Natural killer cell (primary cell): ENCODE data around the gene IGSF9. TPM values are rescaled to one million over a fixed set of nuclear protein-coding genes. Genes with fewer than 3 reads are reported as not detected.

Experiments
- ATAC-seq, 3 donors: fragments of 150-1000 bp in 2 of 3; fragments of 200-7000 bp in 1 of 3; cut with Tn5 transposase; 1 replicate in 1 of 3; 2 replicates in 2 of 3; pipeline ENCODE4 v1.10.0; 2021; ENCODE audit warnings: mild to moderate bottlenecking in 2 of 3, moderate library complexity in 2 of 3
- DNase-seq, 2 donors: peaks; one replicate each; pipeline versions ENCODE4 v3.0.0 to v3.0.0-alpha.2; 2013 to 2021; ENCODE audit warnings: mixed read lengths in 1 of 2
- H3K27ac ChIP-seq: one replicate; pipeline ENCODE4 v1.5.1; 2013; ENCODE audit warnings: mild to moderate bottlenecking, low read length
- H3K27me3 ChIP-seq: one replicate; pipeline ENCODE4 v1.6.1; 2013; ENCODE audit warnings: low read length; ENCODE audit not compliant: control insufficient read depth, insufficient read depth
- H3K36me3 ChIP-seq: one replicate; pipeline ENCODE4 v1.6.1; 2013; ENCODE audit warnings: low read length; ENCODE audit not compliant: control insufficient read depth, insufficient read depth
- H3K4me1 ChIP-seq: one replicate; pipeline ENCODE4 v1.6.1; 2013; ENCODE audit warnings: low read length; ENCODE audit not compliant: control insufficient read depth, insufficient read depth
- H3K4me3 ChIP-seq: one replicate; pipeline ENCODE4 v1.5.1; 2013; ENCODE audit warnings: low read length
- H3K9me3 ChIP-seq: one replicate; pipeline ENCODE4 v1.6.1; 2013; ENCODE audit warnings: low read length; ENCODE audit not compliant: control insufficient read depth, insufficient read depth
- H3K27ac Mint-ChIP-seq, 2 donors: one replicate each; pipeline ENCODE4 v1.8.0; 2022; ENCODE audit warnings: mild to moderate bottlenecking in 2 of 2, mixed read lengths in 2 of 2, moderate library complexity in 1 of 2
- H3K27me3 Mint-ChIP-seq, 2 donors: one replicate each; pipeline ENCODE4 v1.8.0; 2022; ENCODE audit warnings: low read depth in 2 of 2, mixed read lengths in 2 of 2
- H3K36me3 Mint-ChIP-seq: one replicate; pipeline ENCODE4 v1.8.0; 2022; ENCODE audit warnings: mixed read lengths
- H3K4me1 Mint-ChIP-seq, 2 donors: one replicate each; pipeline ENCODE4 v1.8.0; 2022; ENCODE audit warnings: mixed read lengths in 2 of 2
- H3K4me3 Mint-ChIP-seq: one replicate; pipeline ENCODE4 v1.8.0; 2022; ENCODE audit warnings: mild to moderate bottlenecking, moderate library complexity, mixed read lengths
- H3K9me3 Mint-ChIP-seq, 2 donors: one replicate each; pipeline ENCODE4 v1.8.0; 2022; ENCODE audit warnings: mixed read lengths in 2 of 2
- WGBS: methylation state at CpG from one replicate; pipeline ENCODE4 v1.1.7; 2013; ENCODE audit warnings: missing lambda C conversion rate; ENCODE audit not compliant: insufficient coverage; 5-methylcytosine and 5-hydroxymethylcytosine counted together
- intact Hi-C: fragments of 100-400 bp; cut with micrococcal nuclease; formaldehyde crosslinking; loops from one replicate; pipeline ENCODE4 v1.14.2; 2022
- total RNA-seq, 4 donors: library from RNA; stranded (reverse); fragments of 120-200 nt in 1 of 4; gene quantifications; one replicate each; pipeline versions ENCODE4 v1.2.3 to v1.2.4, GENCODE V29; 2013 to 2022
- TF ChIP-seq, protein P1 (sequence below): fragments of 200-600 bp; IDR thresholded peaks from one replicate; pipeline ENCODE4 v1.8.0; 2022; ENCODE audit warnings: antibody characterized with exemption

The IGSF9 gene
- total RNA-seq, 3 donors from 2014 or later (not counting 1 experiment from before 2014, with no cell fraction given) = not detected

DNA sequence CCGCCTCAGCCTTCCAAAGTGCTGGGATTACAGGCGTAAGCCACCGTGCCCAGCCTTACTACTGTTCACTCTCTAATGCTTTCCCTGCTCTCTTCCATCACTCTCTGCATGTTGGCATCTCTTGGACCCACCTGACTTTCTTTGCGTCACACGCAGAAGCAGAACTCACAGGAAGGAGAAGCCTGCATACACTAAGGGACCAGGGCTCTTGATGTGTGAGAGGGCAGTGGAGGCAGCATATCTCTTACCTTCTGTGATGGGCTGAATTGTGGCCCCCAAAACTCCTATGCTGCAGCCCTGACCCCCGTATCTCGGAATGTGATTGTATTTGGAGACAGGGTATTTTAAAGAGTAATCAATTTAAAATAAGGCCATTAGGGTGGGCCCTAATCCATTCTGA, 35.4 kb upstream of the IGSF9 start:
- Histone ChIP-seq H3K36me3 (no peaks in the 10 kb centered on the region), H3K27ac (no peak overlapping the region), H3K27me3 (peaks cover 2% of the 10 kb centered on the region), H3K9me3 (no peaks in the 10 kb centered on the region), H3K4me1 (no peaks in the 10 kb centered on the region), H3K4me3 (no peak overlapping the region)
- ATAC-seq = no peak
- no peak for DNase-seq
- Mint-ChIP-seq H3K4me1 (no peaks in the 10 kb centered on the region), H3K27me3 (peaks cover 32 to 49% of the 10 kb centered on the region in 2 donors), H3K9me3 (no peaks in the 10 kb centered on the region), H3K27ac (no peak overlapping the region), H3K4me3 (no peak overlapping the region), H3K36me3 (no peaks in the 10 kb centered on the region)
- 98% methylated on average over 7 of the region's 7 CpGs for WGBS
- TF ChIP-seq, protein P1, sequence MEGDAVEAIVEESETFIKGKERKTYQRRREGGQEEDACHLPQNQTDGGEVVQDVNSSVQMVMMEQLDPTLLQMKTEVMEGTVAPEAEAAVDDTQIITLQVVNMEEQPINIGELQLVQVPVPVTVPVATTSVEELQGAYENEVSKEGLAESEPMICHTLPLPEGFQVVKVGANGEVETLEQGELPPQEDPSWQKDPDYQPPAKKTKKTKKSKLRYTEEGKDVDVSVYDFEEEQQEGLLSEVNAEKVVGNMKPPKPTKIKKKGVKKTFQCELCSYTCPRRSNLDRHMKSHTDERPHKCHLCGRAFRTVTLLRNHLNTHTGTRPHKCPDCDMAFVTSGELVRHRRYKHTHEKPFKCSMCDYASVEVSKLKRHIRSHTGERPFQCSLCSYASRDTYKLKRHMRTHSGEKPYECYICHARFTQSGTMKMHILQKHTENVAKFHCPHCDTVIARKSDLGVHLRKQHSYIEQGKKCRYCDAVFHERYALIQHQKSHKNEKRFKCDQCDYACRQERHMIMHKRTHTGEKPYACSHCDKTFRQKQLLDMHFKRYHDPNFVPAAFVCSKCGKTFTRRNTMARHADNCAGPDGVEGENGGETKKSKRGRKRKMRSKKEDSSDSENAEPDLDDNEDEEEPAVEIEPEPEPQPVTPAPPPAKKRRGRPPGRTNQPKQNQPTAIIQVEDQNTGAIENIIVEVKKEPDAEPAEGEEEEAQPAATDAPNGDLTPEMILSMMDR = no peak
- intact Hi-C loops = no loop called here

DNA sequence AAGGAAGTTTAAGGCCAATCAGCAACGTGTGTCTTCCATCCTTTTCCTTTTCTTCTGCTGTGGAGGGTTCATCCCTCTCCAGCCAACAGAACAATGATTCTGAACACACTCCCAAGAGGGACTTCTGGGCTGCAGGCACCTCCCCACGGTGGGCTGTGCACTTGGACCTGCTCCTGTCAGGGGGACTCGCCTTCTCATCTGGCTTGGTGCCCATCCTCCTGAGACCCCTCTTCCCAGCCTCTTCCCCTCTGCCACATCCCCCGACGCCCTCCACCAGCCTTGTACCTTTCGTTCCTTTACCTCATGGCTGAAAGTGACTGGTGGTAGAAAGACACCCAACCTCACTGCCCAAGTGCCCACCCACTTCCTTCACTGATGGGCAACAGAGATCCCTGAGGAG, 34.7 kb upstream of the IGSF9 start:
- ATAC-seq = no peak
- WGBS = 71% methylated on average over 6 of the region's 6 CpGs

DNA sequence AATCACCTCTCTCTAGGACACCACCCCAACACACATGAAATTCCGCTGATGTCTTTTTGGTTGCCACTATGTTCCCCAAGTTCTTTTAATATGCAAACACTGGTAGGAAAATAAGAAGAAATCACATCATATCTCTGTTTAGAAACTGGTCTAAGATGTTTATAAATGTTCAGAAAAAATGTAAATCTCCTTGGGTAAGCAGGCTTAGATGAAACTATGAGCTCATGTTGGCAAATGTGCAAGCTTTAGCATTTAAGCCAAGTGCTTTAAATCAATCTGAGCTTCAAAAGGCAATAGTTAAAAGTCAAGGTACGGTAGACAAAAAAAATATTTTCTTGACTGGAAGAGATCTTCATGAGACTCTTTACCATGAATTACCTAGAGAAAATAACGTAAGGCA, 33.8 kb upstream of the IGSF9 start:
- DNase-seq = no peak
- no peaks in the 10 kb centered on the region for H3K36me3 ChIP-seq
- H3K4me3 ChIP-seq = no peak overlapping the region
- H3K9me3 Mint-ChIP-seq = no peaks in the 10 kb centered on the region
- no peak overlapping the region for H3K4me3 Mint-ChIP-seq
- no peaks in the 10 kb centered on the region for H3K4me1 ChIP-seq
- TF ChIP-seq, protein P1 = no peak
- peaks cover 2% of the 10 kb centered on the region for H3K27me3 ChIP-seq
- 90% methylated on average over 2 of the region's 3 CpGs for WGBS
- peaks cover 27 to 40% of the 10 kb centered on the region in 2 donors for H3K27me3 Mint-ChIP-seq
- no peak overlapping the region for H3K27ac Mint-ChIP-seq
- no peaks in the 10 kb centered on the region for H3K36me3 Mint-ChIP-seq
- ATAC-seq = no peak
- no peaks in the 10 kb centered on the region for H3K4me1 Mint-ChIP-seq
- H3K9me3 ChIP-seq = no peaks in the 10 kb centered on the region
- intact Hi-C loops = no loop called here
- H3K27ac ChIP-seq = no peak overlapping the region

More for the DNA sequence above, 34.7 kb upstream of the IGSF9 start:
- Histone ChIP-seq H3K9me3 (no peaks in the 10 kb centered on the region), H3K27me3 (peaks cover 2% of the 10 kb centered on the region), H3K4me1 (no peaks in the 10 kb centered on the region), H3K27ac (no peak overlapping the region), H3K36me3 (no peaks in the 10 kb centered on the region), H3K4me3 (no peak overlapping the region)
- intact Hi-C loops = no loop called here
- Mint-ChIP-seq H3K36me3 (no peaks in the 10 kb centered on the region), H3K4me1 (no peaks in the 10 kb centered on the region), H3K27ac (no peak overlapping the region), H3K9me3 (no peaks in the 10 kb centered on the region), H3K27me3 (peaks cover 27 to 44% of the 10 kb centered on the region in 2 donors), H3K4me3 (no peak overlapping the region)
- DNase-seq = no peak
- TF ChIP-seq, protein P1 = no peak

DNA sequence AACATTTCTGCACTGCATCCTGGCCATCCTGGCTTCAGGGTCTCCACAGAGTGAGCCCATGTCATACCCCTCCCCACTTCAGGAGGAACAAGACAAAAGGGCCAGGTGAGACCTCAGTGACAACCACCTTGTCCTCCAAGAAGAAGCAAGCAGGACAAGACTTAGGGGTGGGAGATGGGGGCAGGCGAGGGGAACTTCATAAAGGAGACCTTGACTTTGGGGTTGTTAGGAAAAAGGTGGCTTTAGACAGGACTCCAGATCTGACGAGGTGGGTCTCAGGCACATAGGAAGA, 32.6 kb upstream of the IGSF9 start:
- Mint-ChIP-seq H3K4me3 (no peak overlapping the region), H3K27me3 (peaks cover 27 to 35% of the 10 kb centered on the region in 2 donors), H3K36me3 (no peaks in the 10 kb centered on the region), H3K4me1 (no peaks in the 10 kb centered on the region), H3K27ac (no peak overlapping the region), H3K9me3 (no peaks in the 10 kb centered on the region)
- TF ChIP-seq, protein P1 = no peak
- 80% methylated on average over 2 of the region's 2 CpGs for WGBS
- no peak overlapping the region for H3K4me3 ChIP-seq
- H3K27ac ChIP-seq = no peak overlapping the region
- peaks cover 2% of the 10 kb centered on the region for H3K27me3 ChIP-seq
- H3K4me1 ChIP-seq = no peaks in the 10 kb centered on the region
- DNase-seq (no peak), ATAC-seq (no peak)
- intact Hi-C loops = no loop called here
- no peaks in the 10 kb centered on the region for H3K36me3 ChIP-seq
- no peaks in the 10 kb centered on the region for H3K9me3 ChIP-seq
